HEK293T (cell line): ENCODE measurements around the gene FAM171A1.
"Not testable (repeated sequence)": the region's sequence is repeated elsewhere in the genome, so short reads cannot be mapped to it uniquely, and the experiment has no call there.

Experiments used
- CTCF ChIA-PET: fragments of 350-600 bp; formaldehyde crosslinking; extraction: SDS; loops from one replicate; lab custom pipeline; 2021; ENCODE audit warnings: antibody characterized with exemption, inconsistent platforms; lab: Yijun Ruan, JAX
- POLR2A ChIA-PET: fragments of 350-600 bp; formaldehyde crosslinking; extraction: SDS; loops from one replicate; lab custom pipeline; 2020; ENCODE audit warnings: antibody characterized with exemption, inconsistent platforms; lab: Yijun Ruan, JAX
- DNase-seq: peaks from one replicate; pipeline ENCODE4 v3.0.0; 2012; ENCODE audit warnings: mixed read lengths; ENCODE audit errors: extremely low spot score
- ARNT ChIP-seq: fragments of 450-650 bp; IDR thresholded peaks from 2 replicates; pipeline ENCODE4 v1.6.1; 2017; ENCODE audit warnings: mild to moderate bottlenecking
- BHLHE40 ChIP-seq: fragments of 450-650 bp; IDR thresholded peaks from 2 replicates; pipeline ENCODE4 v1.6.1; 2016; ENCODE audit warnings: mild to moderate bottlenecking, moderate library complexity, borderline replicate concordance
- CTBP1 ChIP-seq: fragments of 450-650 bp; IDR thresholded peaks from 2 replicates; pipeline ENCODE4 v1.6.1; 2016; ENCODE audit warnings: borderline replicate concordance
- ELF4 ChIP-seq: fragments of 450-650 bp; IDR thresholded peaks from 2 replicates; pipeline ENCODE4 v1.6.1; 2017; ENCODE audit warnings: antibody characterized with exemption
- FOXA1 ChIP-seq: fragments of 450-650 bp; IDR thresholded peaks from 2 replicates; pipeline ENCODE4 v1.6.1; 2016; ENCODE audit warnings: mild to moderate bottlenecking
- FOXK2 ChIP-seq: fragments of 450-650 bp; IDR thresholded peaks from 2 replicates; pipeline ENCODE4 v1.6.1; 2016; ENCODE audit warnings: mild to moderate bottlenecking
- FOXM1 ChIP-seq: fragments of 450-650 bp; IDR thresholded peaks from 2 replicates; pipeline ENCODE4 v1.6.1; 2017; ENCODE audit warnings: mild to moderate bottlenecking, borderline replicate concordance
- HDGF ChIP-seq: fragments of 450-650 bp; IDR thresholded peaks from 2 replicates; pipeline ENCODE4 v1.6.1; 2017; ENCODE audit warnings: antibody characterized with exemption, borderline replicate concordance
- L3MBTL2 ChIP-seq: fragments of 450-650 bp; conservative IDR thresholded peaks from 2 replicates; pipeline ENCODE4 v1.6.1; 2016; ENCODE audit warnings: mild to moderate bottlenecking
- LEF1 ChIP-seq: fragments of 450-650 bp; IDR thresholded peaks from 2 replicates; pipeline ENCODE4 v1.6.1; 2017; ENCODE audit warnings: mild to moderate bottlenecking, borderline replicate concordance
- NFRKB ChIP-seq: fragments of 450-650 bp; IDR thresholded peaks from 2 replicates; pipeline ENCODE4 v1.6.1; 2016; ENCODE audit warnings: mild to moderate bottlenecking, moderate library complexity
- SP1 ChIP-seq: fragments of 450-650 bp; IDR thresholded peaks from 2 replicates; pipeline ENCODE4 v1.6.1; 2017
- SUZ12 ChIP-seq: fragments of 450-650 bp; IDR thresholded peaks from 2 replicates; pipeline ENCODE4 v1.6.1; 2016; ENCODE audit warnings: mild to moderate bottlenecking
- TARDBP ChIP-seq: fragments of 450-650 bp; IDR thresholded peaks from 2 replicates; pipeline ENCODE4 v1.6.1; 2016
- ZNF384 ChIP-seq: fragments of 450-650 bp; IDR thresholded peaks from 2 replicates; pipeline ENCODE4 v1.6.1; 2016
- TF ChIP-seq, protein P1 (sequence below): fragments of 450-650 bp; IDR thresholded peaks from 2 replicates; pipeline ENCODE4 v1.6.1; 2016

FAM171A1 gene

DNA sequence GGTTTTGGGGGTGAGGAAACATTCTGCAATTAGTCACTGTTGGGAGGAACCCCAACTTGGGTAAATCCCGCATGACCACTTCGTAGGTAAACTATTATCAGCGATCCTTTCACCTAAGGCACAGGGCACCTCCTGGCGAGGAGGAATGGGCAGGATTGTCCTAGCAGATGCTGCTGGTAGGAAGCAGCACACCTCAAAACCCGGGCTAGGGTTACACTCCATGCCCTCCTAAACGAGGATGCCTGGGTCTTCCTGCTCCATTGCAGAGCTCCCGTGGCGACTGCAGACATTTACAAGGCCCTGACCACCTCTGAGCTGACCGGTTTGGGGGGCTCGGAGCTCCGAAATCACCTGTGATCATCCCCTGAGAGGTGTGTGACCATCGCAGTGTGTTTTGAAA, 92.3 kb downstream of the FAM171A1 start:
- TF ChIP-seq L3MBTL2 (no peak), SUZ12 (no peak), FOXK2 (no peak), ZNF384 (no peak), FOXM1 (no peak)
- no peak for DNase-seq
- CTCF ChIA-PET, result no interaction called here
- POLR2A ChIA-PET, result no interaction called here

DNA sequence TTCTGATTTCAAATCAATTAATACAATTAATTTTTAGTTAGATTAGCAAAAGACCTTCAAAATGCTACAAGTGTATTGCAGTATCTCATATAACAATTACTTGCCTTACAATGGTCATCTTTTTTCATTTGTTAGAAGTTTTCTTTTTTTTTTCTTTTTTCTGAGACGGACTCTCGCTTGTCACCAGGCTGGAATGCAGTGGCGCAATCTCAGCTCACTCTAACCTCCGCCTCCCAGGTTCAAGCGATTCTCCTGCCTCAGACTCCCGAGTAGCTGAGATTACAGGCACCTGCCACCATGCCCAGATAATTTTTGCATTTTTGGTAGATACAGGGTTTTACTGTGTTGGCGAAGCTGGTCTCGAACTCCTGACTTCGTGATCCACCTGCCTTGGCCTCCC, 95.0 kb downstream of the FAM171A1 start:
- DNase-seq, POLR2A ChIA-PET, CTCF ChIA-PET: not testable (repeated sequence)

DNA sequence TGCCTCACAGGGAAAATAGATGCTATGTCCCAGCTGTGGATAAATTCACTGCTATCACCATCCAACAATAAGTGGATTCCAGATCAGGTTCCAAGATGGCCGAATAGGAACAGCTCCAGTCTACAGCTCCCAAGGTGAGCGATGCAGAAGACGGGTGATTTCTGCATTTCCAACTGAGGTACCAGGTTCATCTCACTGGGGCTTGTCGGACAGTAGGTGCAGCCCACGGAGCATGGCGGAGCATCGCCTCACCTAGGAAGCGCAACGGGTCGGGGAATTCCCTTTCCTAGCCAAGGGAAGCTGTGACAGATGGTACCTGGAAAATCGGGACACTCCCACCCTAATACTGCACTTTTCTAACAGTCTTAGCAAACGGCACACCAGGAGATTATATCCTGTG, 101.3 kb downstream of the FAM171A1 start:
- DNase-seq, CTCF ChIA-PET, POLR2A ChIA-PET: not testable (repeated sequence)

DNA sequence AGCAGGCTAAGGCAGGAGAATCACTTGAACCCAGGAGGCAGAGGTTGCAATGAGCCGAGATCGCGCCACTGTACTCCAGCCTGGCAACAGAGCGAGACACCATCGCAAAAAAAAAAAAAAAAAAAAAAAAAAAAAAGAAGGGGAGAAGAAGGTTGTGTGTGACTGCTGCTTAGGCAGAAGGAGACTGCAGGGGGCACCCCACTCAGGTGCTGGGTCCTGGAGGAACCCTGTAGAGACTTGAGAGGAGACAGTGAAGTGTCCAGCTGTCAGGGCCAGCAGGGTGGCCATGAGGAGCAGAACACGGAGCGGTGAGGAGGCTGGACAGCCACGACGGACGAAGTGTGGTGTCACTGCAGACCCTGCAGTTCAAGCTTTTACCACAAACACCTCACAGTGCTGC, 103.6 kb downstream of the FAM171A1 start:
- CTCF ChIA-PET, result no interaction called here
- POLR2A ChIA-PET, result no interaction called here
- no peak for DNase-seq
- TF ChIP-seq ELF4, result no peak
- no peak for TF ChIP-seq LEF1
- no peak for TF ChIP-seq NFRKB
- TF ChIP-seq FOXA1, result no peak
- no peak for TF ChIP-seq TARDBP
- TF ChIP-seq SP1, result no peak
- TF ChIP-seq ZNF384, result no peak
- TF ChIP-seq BHLHE40, result no peak
- TF ChIP-seq ARNT, result no peak
- TF ChIP-seq CTBP1, result no peak
- no peak for TF ChIP-seq HDGF
- no peak for TF ChIP-seq FOXK2
- TF ChIP-seq FOXM1, result no peak
- TF ChIP-seq, protein P1, sequence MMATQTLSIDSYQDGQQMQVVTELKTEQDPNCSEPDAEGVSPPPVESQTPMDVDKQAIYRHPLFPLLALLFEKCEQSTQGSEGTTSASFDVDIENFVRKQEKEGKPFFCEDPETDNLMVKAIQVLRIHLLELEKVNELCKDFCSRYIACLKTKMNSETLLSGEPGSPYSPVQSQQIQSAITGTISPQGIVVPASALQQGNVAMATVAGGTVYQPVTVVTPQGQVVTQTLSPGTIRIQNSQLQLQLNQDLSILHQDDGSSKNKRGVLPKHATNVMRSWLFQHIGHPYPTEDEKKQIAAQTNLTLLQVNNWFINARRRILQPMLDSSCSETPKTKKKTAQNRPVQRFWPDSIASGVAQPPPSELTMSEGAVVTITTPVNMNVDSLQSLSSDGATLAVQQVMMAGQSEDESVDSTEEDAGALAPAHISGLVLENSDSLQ, result no peak
- TF ChIP-seq SUZ12, result no peak
- TF ChIP-seq L3MBTL2, result no peak

GRCh38 chr10:15266117-15266516, 105.0 kb downstream of the FAM171A1 start:
- no peak for DNase-seq
- TF ChIP-seq ELF4 (no peak), SUZ12 (no peak)
- POLR2A ChIA-PET, result no interaction called here
- CTCF ChIA-PET, result no interaction called here

- TF ChIP-seq L3MBTL2 (no peak), BHLHE40 (no peak), SP1 (no peak), CTBP1 (no peak), LEF1 (no peak), ZNF384 (no peak), ARNT (no peak), ELF4 (no peak), NFRKB (no peak), SUZ12 (no peak), FOXA1 (no peak), FOXM1 (no peak), HDGF (no peak), TARDBP (no peak), FOXK2 (no peak)
- TF ChIP-seq, protein P1, result no peak
- POLR2A ChIA-PET, result no interaction called here
- CTCF ChIA-PET, result no interaction called here
- DNase-seq, result no peak
Observed at GRCh38 chr10:15265558-15265957, 105.5 kb downstream of the FAM171A1 start.

GRCh38 chr10:15265056-15265455, 106.0 kb downstream of the FAM171A1 start:
- ChIA-PET CTCF (no interaction called here), POLR2A (no interaction called here)
- TF ChIP-seq ELF4 (no peak), FOXM1 (no peak), TARDBP (no peak), ZNF384 (no peak), NFRKB (no peak), ARNT (no peak), FOXK2 (no peak), HDGF (no peak), SP1 (no peak), BHLHE40 (no peak), L3MBTL2 (no peak), SUZ12 (no peak), CTBP1 (no peak), LEF1 (no peak)
- DNase-seq, result no peak

DNA sequence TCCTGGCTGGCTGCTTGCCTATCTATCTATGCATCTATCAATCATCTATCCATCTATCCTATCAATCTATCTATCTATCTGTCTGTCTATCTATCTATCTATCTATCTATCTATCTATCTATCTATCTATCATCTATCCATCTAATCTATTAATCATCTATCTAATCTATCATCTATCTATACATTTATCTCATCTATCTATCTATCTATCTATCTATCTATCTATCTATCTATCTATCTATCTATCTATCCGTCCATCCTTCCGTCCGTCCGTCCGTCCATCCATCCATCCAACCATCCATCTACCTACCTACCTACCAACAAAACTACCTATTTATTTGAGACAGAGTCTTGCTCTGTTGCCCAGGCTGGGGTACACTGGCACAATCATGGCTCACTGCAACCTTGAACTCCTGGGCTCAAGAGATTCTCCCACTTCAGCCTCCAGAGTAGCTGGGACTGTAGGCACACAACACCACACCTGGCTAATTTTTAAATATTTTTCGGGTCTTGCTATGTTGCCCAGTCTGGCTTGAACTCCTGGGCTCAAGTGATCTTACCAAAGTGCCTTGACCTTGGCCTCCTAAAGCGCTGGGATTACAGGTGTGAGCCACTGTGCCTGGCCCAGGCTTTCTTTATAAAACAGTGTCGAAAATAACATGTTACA, 107.3 kb downstream of the FAM171A1 start:
- CTCF ChIA-PET, result no interaction called here
- TF ChIP-seq FOXM1 (no peak), CTBP1 (no peak), L3MBTL2 (no peak), ARNT (no peak), ELF4 (no peak), BHLHE40 (no peak), SP1 (no peak), LEF1 (no peak), FOXK2 (no peak)
- no peak for DNase-seq
- POLR2A ChIA-PET, result no interaction called here
